ENCODE data around the gene PTH2.

- TF ChIP-seq CTCF (IDR thresholded peaks at IDR 0.05) (no peak), POLR2A (IDR thresholded peaks at IDR 0.05) (no peak)
Observed at GRCh38 chr19:49468199-49468598, 45.0 kb upstream of the PTH2 start.

Measured in sigmoid colon (tissue), 3 donors.